Testis (tissue), 2 donors: ENCODE measurements around the gene TCF7L2.

ENCODE experiments used
- POLR2A ChIP-seq: fragments of 450-650 bp; IDR thresholded peaks from one replicate; pipeline ENCODE4 v1.6.1; 2017; ENCODE audit warnings: antibody characterized with exemption, mild to moderate bottlenecking, moderate library complexity
- TF ChIP-seq, protein P1 (sequence below), 3 experiments: fragments of 450-650 bp in 2 of 3; fragments of 200-600 bp in 1 of 3; sonication (generic) in 1 of 3; IDR thresholded peaks; one replicate each; pipeline ENCODE4 v1.5.1; 2016 to 2019; ENCODE audit warnings: antibody characterized with exemption in 3 of 3, mild to moderate bottlenecking in 2 of 3, moderate library complexity in 1 of 3

DNA sequence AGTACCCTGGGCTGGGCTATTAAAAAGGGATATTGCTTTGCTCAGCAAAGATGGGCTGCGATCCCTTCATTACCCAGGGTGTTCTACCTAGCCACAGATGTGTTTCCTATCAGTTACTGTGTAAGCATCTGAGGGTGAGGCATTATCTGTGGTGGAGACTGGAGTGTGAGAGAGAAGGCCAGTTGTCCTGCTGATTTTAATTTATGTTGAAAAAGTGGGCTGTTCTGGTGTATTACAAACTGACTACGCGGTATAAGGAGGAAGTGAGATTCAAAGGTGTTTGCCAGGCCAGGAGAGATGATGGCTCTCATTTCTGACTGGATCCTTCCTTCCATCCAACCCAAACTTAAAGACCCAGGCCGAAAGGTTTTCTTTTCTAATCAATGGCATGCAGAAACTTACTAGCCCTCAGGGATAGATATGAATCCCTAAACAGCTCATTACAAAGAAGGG lies 7.6 kb downstream of the TCF7L2 start:
- TF ChIP-seq, protein P1, sequence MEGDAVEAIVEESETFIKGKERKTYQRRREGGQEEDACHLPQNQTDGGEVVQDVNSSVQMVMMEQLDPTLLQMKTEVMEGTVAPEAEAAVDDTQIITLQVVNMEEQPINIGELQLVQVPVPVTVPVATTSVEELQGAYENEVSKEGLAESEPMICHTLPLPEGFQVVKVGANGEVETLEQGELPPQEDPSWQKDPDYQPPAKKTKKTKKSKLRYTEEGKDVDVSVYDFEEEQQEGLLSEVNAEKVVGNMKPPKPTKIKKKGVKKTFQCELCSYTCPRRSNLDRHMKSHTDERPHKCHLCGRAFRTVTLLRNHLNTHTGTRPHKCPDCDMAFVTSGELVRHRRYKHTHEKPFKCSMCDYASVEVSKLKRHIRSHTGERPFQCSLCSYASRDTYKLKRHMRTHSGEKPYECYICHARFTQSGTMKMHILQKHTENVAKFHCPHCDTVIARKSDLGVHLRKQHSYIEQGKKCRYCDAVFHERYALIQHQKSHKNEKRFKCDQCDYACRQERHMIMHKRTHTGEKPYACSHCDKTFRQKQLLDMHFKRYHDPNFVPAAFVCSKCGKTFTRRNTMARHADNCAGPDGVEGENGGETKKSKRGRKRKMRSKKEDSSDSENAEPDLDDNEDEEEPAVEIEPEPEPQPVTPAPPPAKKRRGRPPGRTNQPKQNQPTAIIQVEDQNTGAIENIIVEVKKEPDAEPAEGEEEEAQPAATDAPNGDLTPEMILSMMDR (IDR thresholded peaks at IDR 0.05), result no peak
- TF ChIP-seq POLR2A, result no peak
